NB4 (cell line): ENCODE results near the gene CUL2.

Source experiments
- DNase-seq: peaks from one replicate; pipeline ENCODE4 v3.0.0; 2010; ENCODE audit warnings: low read depth
- H3K4me3 ChIP-seq: one replicate; pipeline ENCODE4 v1.5.1; 2011; ENCODE audit warnings: mild to moderate bottlenecking, low read depth, low read length, moderate library complexity
- MYC ChIP-seq: IDR thresholded peaks from 2 replicates; pipeline ENCODE4 v1.6.1; 2011; ENCODE audit warnings: low read depth, low read length
- POLR2A ChIP-seq: IDR thresholded peaks from 2 replicates; pipeline ENCODE4 v1.6.1; 2011; ENCODE audit warnings: mild to moderate bottlenecking; ENCODE audit not compliant: insufficient read length; ENCODE audit errors: extremely low read depth
- TF ChIP-seq, protein P1 (sequence below): IDR thresholded peaks from one replicate; pipeline ENCODE4 v1.5.1; 2012; ENCODE audit warnings: low read depth, low read length
- TF ChIP-seq, protein P2 (sequence below): IDR thresholded peaks from 2 replicates; pipeline ENCODE4 v1.6.1; 2011; ENCODE audit warnings: low read depth, low read length

The CUL2 gene

GRCh38 chr10:35075228-35075627 is 14.9 kb downstream of the CUL2 start:
- TF ChIP-seq POLR2A, result no peak
- TF ChIP-seq, protein P1, sequence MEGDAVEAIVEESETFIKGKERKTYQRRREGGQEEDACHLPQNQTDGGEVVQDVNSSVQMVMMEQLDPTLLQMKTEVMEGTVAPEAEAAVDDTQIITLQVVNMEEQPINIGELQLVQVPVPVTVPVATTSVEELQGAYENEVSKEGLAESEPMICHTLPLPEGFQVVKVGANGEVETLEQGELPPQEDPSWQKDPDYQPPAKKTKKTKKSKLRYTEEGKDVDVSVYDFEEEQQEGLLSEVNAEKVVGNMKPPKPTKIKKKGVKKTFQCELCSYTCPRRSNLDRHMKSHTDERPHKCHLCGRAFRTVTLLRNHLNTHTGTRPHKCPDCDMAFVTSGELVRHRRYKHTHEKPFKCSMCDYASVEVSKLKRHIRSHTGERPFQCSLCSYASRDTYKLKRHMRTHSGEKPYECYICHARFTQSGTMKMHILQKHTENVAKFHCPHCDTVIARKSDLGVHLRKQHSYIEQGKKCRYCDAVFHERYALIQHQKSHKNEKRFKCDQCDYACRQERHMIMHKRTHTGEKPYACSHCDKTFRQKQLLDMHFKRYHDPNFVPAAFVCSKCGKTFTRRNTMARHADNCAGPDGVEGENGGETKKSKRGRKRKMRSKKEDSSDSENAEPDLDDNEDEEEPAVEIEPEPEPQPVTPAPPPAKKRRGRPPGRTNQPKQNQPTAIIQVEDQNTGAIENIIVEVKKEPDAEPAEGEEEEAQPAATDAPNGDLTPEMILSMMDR, result no peak
- TF ChIP-seq, protein P2, sequence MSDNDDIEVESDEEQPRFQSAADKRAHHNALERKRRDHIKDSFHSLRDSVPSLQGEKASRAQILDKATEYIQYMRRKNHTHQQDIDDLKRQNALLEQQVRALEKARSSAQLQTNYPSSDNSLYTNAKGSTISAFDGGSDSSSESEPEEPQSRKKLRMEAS, result no peak
- no peak for TF ChIP-seq MYC

DNA sequence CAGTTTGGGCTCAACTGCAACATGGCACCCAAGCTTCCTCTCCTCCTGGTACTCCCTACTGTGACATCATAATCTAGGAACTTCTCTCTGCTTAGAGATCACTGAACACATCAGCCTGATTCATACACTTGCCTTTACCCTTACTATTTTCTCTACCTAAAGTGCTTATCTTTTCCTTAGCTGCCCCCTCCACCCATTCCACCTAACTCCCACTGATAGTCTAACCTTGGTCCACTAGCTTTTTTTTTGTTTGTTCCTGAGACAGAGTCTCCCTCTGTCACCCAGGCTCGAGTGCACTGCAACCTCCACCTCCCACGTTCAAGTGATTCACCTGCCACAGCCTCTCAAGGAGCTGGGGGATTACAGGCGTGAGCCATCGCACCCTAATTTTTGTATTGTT is 15.9 kb downstream of the CUL2 start:
- no peak for DNase-seq
- H3K4me3 ChIP-seq, result no peak overlapping the region
- TF ChIP-seq, protein P2, result no peak
- no peak for TF ChIP-seq MYC
- TF ChIP-seq POLR2A, result no peak
- TF ChIP-seq, protein P1, result no peak

More at GRCh38 chr10:35075228-35075627, 14.9 kb downstream of the CUL2 start:
- no peak overlapping the region for H3K4me3 ChIP-seq
- DNase-seq, result no peak

- H3K4me3 ChIP-seq, result no peak overlapping the region
- TF ChIP-seq, protein P1, result no peak
- TF ChIP-seq, protein P2, result no peak
- TF ChIP-seq MYC, result no peak
- TF ChIP-seq POLR2A, result no peak
- DNase-seq, result no peak
Observed at GRCh38 chr10:35070521-35070920, 19.6 kb downstream of the CUL2 start.

- DNase-seq, result no peak
- no peak overlapping the region for H3K4me3 ChIP-seq
- TF ChIP-seq, protein P1, result no peak
- TF ChIP-seq MYC (no peak), POLR2A (no peak)
- TF ChIP-seq, protein P2, result no peak
Observed at GRCh38 chr10:35063837-35064454, 26.2 kb downstream of the CUL2 start.

DNA sequence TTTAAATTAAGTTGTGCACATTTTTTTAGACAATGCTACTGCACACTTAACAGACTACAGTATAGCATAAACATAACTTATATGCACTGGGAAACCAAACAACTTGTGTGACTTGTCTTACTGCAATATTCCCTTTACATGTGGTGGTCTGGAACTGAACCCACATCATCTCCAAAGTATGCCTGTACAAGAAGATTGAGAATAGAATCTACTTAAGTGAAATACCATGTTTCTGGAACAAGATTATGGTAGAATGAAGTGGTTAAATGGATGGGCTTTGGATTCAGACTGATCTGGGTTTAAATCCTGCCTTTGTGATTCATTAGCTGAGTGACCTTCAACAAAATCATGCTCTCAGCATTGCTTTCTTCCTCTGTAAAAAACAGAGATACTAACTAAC is 30.7 kb downstream of the CUL2 start:
- H3K4me3 ChIP-seq, result no peak overlapping the region
- DNase-seq, result no peak
- TF ChIP-seq, protein P2, result no peak
- TF ChIP-seq, protein P1, result no peak
- TF ChIP-seq POLR2A (no peak), MYC (no peak)
